ENCODE results near the gene ENO3. TPM values are rescaled to one million over a fixed set of nuclear protein-coding genes. Genes with fewer than 3 reads are reported as not detected.

ENO3 gene
- total RNA-seq, 4 donors from 2014 or later, result 7.5 to 15.3 (median 10.2) TPM

GRCh38 chr17:5003214-5003867, 52.4 kb downstream of the ENO3 start:
- DNase-seq (ENCODE audit: low spot score in 2 of 2), result no peak
- no peaks in the 10 kb centered on the region for H3K9me3 ChIP-seq
- H3K4me3 ChIP-seq, result no peak overlapping the region
- H3K36me3 ChIP-seq, result peaks cover 3 to 77% (median 45%) of the 10 kb centered on the region in 3 donors
- H3K27me3 ChIP-seq, result no peaks in the 10 kb centered on the region
- H3K27ac ChIP-seq, result no peak overlapping the region
- WGBS, 2 donors, result 94 to 95% methylated on average over 18 of the region's 18 CpGs
- peaks cover 0 to 30% (median 19%) of the 10 kb centered on the region in 4 donors for H3K4me1 ChIP-seq
- no peak for TF ChIP-seq EP300 (IDR thresholded peaks at IDR 0.05)
- no peak for TF ChIP-seq POLR2A (IDR thresholded peaks at IDR 0.05)
- no peak for TF ChIP-seq CTCF (IDR thresholded peaks at IDR 0.05)

Small RNA genes within 50 kb of the gene (small RNA-seq; reads per million reads assigned to genes)
- gene MIR6864 (not detected), gene MIR6865 (not detected)

Other genes starting within 250 kb of the ENO3 start
- 10 to 100 TPM; 27.1 to 95.1 (median 29.1) TPM for gene PELP1, start 247.0 kb upstream of the ENO3 start, total RNA-seq
- gene ARRB2, start 240.5 kb upstream of the ENO3 start, total RNA-seq, result 100 to 1,000 TPM in 1 of 4 donors, 10 to 100 TPM in 3; 50.2 to 103 (median 57.4) TPM
- 10 to 100 TPM; 20.8 to 32.8 (median 28.4) TPM for gene MED11, start 219.7 kb upstream of the ENO3 start, total RNA-seq
- under 1 TPM in 3 of 4 donors, not detected in 1; 0.42 to 0.66 (median 0.59) TPM for gene ZMYND15, start 211.3 kb upstream of the ENO3 start, total RNA-seq
- 10 to 100 TPM in 3 of 4 donors, 1 to 10 TPM in 1; 5.7 to 27.3 (median 13.6) TPM for gene CXCL16, start 211.2 kb upstream of the ENO3 start, total RNA-seq
- not detected for gene TM4SF5, start 179.2 kb upstream of the ENO3 start, total RNA-seq
- 1 to 10 TPM in 3 of 4 donors, not detected in 1; 1.4 to 6.0 (median 1.9) TPM for gene VMO1, start 164.8 kb upstream of the ENO3 start, total RNA-seq
- gene GLTPD2, start 162.2 kb upstream of the ENO3 start, total RNA-seq, result not detected
- 100 to 1,000 TPM; 100 to 171 (median 122) TPM for gene PSMB6, start 155.0 kb upstream of the ENO3 start, total RNA-seq
- gene PLD2, start 144.0 kb upstream of the ENO3 start, total RNA-seq, result 10 to 100 TPM; 17.2 to 63.0 (median 30.1) TPM
- gene MINK1, start 117.8 kb upstream of the ENO3 start, total RNA-seq, result 10 to 100 TPM; 57.1 to 94.3 (median 85.7) TPM
- 1 to 10 TPM in 3 of 4 donors, under 1 TPM in 1; 0.90 to 2.0 (median 1.3) TPM for gene C17orf107, start 51.6 kb upstream of the ENO3 start, total RNA-seq
- 1 to 10 TPM in 2 of 4 donors, under 1 TPM in 2; 0.22 to 2.5 (median 1.0) TPM for gene CHRNE, start 48.0 kb upstream of the ENO3 start, total RNA-seq
- gene GP1BA, start 18.8 kb upstream of the ENO3 start, total RNA-seq, result not detected
- 10 to 100 TPM; 30.3 to 42.8 (median 32.3) TPM for gene SLC25A11, start 11.1 kb upstream of the ENO3 start, total RNA-seq
- 10 to 100 TPM; 45.0 to 55.0 (median 51.4) TPM for gene RNF167, start 10.9 kb upstream of the ENO3 start, total RNA-seq
- gene PFN1, start 2.6 kb upstream of the ENO3 start, total RNA-seq, result 1,000 to 10,000 TPM in 1 of 4 donors, 100 to 1,000 TPM in 3; 422 to 1,004 (median 483) TPM
- 10 to 100 TPM; 36.9 to 70.0 (median 42.0) TPM for gene SPAG7, start 16.7 kb downstream of the ENO3 start, total RNA-seq
- 10 to 100 TPM; 15.3 to 46.2 (median 22.5) TPM for gene CAMTA2, start 36.6 kb downstream of the ENO3 start, total RNA-seq
- 1 to 10 TPM; 1.2 to 1.8 (median 1.7) TPM for gene INCA1, start 46.4 kb downstream of the ENO3 start, total RNA-seq
- gene KIF1C, start 46.8 kb downstream of the ENO3 start, total RNA-seq, result 10 to 100 TPM; 78.0 to 89.7 (median 79.6) TPM
- not detected for gene SLC52A1, start 84.3 kb downstream of the ENO3 start, total RNA-seq
- gene ZFP3, start 127.3 kb downstream of the ENO3 start, total RNA-seq, result 1 to 10 TPM; 2.5 to 7.1 (median 4.7) TPM
- 10 to 100 TPM in 2 of 4 donors, 1 to 10 TPM in 2; 7.3 to 16.4 (median 9.8) TPM for gene ZNF232, start 160.8 kb downstream of the ENO3 start, total RNA-seq
- 1 to 10 TPM in 1 of 4 donors, under 1 TPM in 1, not detected in 2; under 0.01 to 3.9 TPM for gene USP6, start 164.9 kb downstream of the ENO3 start, total RNA-seq
- 10 to 100 TPM; 19.6 to 37.2 (median 25.6) TPM for gene ZNF594, start 240.7 kb downstream of the ENO3 start, total RNA-seq

Data from tibial nerve (tissue), 4 donors.